ENCODE measurements around the gene PPP2CA. TPM values are rescaled to one million over a fixed set of nuclear protein-coding genes. Genes with fewer than 3 reads are reported as not detected.

Gene PPP2CA
- total RNA-seq, 1 donor from 2014 or later, result 193 TPM

DNA sequence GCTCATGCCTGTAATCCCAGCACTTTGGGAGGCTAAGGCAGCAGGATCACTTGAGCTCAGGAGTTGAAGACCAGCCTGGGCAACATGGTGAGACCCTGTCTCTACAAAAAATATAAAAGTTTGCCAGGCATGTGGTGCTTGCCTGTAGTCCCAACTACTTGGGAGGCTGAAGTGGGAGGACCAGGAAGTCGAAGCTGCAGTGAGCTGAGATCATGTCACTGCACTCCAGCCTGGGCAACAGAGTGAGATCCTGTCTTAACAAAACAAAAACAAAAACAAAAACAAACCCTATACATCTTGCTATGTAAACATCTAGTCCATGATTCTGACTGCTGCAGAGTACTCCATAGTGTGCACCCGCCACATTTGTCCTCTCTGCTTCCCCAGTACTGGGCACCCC, 19.8 kb upstream of the PPP2CA start:
- no peak for DNase-seq
- TF ChIP-seq CTCF (IDR thresholded peaks at IDR 0.05; ENCODE audit: partially characterized antibody, unreplicated experiment), result no peak
- Mint-ChIP-seq H3K27me3 (ENCODE audit: unreplicated experiment) (peaks cover 2% of the 10 kb centered on the region), H3K4me1 (ENCODE audit: low read depth, unreplicated experiment) (peaks cover 4% of the 10 kb centered on the region), H3K36me3 (ENCODE audit: unreplicated experiment) (no peaks in the 10 kb centered on the region), H3K4me3 (ENCODE audit: unreplicated experiment) (no peak overlapping the region), H3K9me3 (ENCODE audit: unreplicated experiment) (no peaks in the 10 kb centered on the region), H3K27ac (ENCODE audit: unreplicated experiment) (no peak overlapping the region)

GRCh38 chr5:134245101-134245604, 19.3 kb upstream of the PPP2CA start:
- DNase-seq, result peak; percentile 36
- no peak for TF ChIP-seq CTCF (IDR thresholded peaks at IDR 0.05; ENCODE audit: partially characterized antibody, unreplicated experiment)
- H3K4me3 Mint-ChIP-seq (ENCODE audit: unreplicated experiment), result no peak overlapping the region
- H3K27ac Mint-ChIP-seq (ENCODE audit: unreplicated experiment), result no peak overlapping the region
- H3K9me3 Mint-ChIP-seq (ENCODE audit: unreplicated experiment), result no peaks in the 10 kb centered on the region
- peaks cover 9% of the 10 kb centered on the region for H3K4me1 Mint-ChIP-seq (ENCODE audit: low read depth, unreplicated experiment)
- H3K36me3 Mint-ChIP-seq (ENCODE audit: unreplicated experiment), result no peaks in the 10 kb centered on the region
- peaks cover 2% of the 10 kb centered on the region for H3K27me3 Mint-ChIP-seq (ENCODE audit: unreplicated experiment)

- H3K27ac Mint-ChIP-seq (ENCODE audit: unreplicated experiment), result no peak overlapping the region
- H3K4me1 Mint-ChIP-seq (ENCODE audit: low read depth, unreplicated experiment), result peaks cover 14% of the 10 kb centered on the region
- no peaks in the 10 kb centered on the region for H3K27me3 Mint-ChIP-seq (ENCODE audit: unreplicated experiment)
- no peaks in the 10 kb centered on the region for H3K36me3 Mint-ChIP-seq (ENCODE audit: unreplicated experiment)
- no peak for TF ChIP-seq CTCF (IDR thresholded peaks at IDR 0.05; ENCODE audit: partially characterized antibody, unreplicated experiment)
- no peaks in the 10 kb centered on the region for H3K9me3 Mint-ChIP-seq (ENCODE audit: unreplicated experiment)
- DNase-seq, result no peak
- no peak overlapping the region for H3K4me3 Mint-ChIP-seq (ENCODE audit: unreplicated experiment)
These were observed 16.3 kb upstream of the PPP2CA start for GRCh38 chr5:134242146-134242545.

GRCh38 chr5:134240421-134240962, 14.6 kb upstream of the PPP2CA start:
- Mint-ChIP-seq H3K9me3 (ENCODE audit: unreplicated experiment) (no peaks in the 10 kb centered on the region), H3K27ac (ENCODE audit: unreplicated experiment) (peak overlapping the region; percentile 69), H3K4me1 (ENCODE audit: low read depth, unreplicated experiment) (peaks cover 14% of the 10 kb centered on the region), H3K4me3 (ENCODE audit: unreplicated experiment) (no peak overlapping the region), H3K27me3 (ENCODE audit: unreplicated experiment) (no peaks in the 10 kb centered on the region), H3K36me3 (ENCODE audit: unreplicated experiment) (no peaks in the 10 kb centered on the region)
- DNase-seq, result no peak
- no peak for TF ChIP-seq CTCF (IDR thresholded peaks at IDR 0.05; ENCODE audit: partially characterized antibody, unreplicated experiment)

DNA sequence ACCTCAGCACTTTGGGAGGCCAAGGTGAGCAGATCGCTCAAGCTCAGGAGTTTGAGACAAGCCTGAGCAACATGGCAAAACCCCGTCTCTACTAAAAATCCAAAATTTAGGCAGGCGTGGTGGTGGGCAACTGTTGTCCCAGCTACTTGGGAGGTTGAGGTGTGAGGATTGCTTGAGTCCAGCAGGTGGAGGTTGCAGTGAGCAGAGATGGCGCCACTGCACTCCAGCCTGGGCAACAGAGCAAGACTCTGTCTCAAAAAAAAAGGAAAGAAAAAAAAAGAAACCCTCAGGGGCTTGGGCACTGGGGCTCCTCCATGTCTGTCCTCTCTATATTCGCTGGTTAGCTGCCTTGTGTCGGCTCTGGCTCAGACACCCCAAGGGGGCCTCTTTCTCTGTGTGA, 10.9 kb upstream of the PPP2CA start:
- Mint-ChIP-seq H3K4me3 (ENCODE audit: unreplicated experiment) (no peak overlapping the region), H3K36me3 (ENCODE audit: unreplicated experiment) (no peaks in the 10 kb centered on the region), H3K27me3 (ENCODE audit: unreplicated experiment) (no peaks in the 10 kb centered on the region), H3K9me3 (ENCODE audit: unreplicated experiment) (peaks cover 1% of the 10 kb centered on the region), H3K27ac (ENCODE audit: unreplicated experiment) (no peak overlapping the region), H3K4me1 (ENCODE audit: low read depth, unreplicated experiment) (peaks cover 9% of the 10 kb centered on the region)
- no peak for DNase-seq
- TF ChIP-seq CTCF (IDR thresholded peaks at IDR 0.05; ENCODE audit: partially characterized antibody, unreplicated experiment), result no peak

All from glutamatergic neuron (in vitro differentiated cells).